T1000 (cell line): ENCODE data around the gene BID.

Experiments
- DNase-seq: peaks from one replicate; lab custom pipeline; 2025; ENCODE audit warnings: mixed read lengths; lab: John Stamatoyannopoulos, UW

The BID gene

DNA sequence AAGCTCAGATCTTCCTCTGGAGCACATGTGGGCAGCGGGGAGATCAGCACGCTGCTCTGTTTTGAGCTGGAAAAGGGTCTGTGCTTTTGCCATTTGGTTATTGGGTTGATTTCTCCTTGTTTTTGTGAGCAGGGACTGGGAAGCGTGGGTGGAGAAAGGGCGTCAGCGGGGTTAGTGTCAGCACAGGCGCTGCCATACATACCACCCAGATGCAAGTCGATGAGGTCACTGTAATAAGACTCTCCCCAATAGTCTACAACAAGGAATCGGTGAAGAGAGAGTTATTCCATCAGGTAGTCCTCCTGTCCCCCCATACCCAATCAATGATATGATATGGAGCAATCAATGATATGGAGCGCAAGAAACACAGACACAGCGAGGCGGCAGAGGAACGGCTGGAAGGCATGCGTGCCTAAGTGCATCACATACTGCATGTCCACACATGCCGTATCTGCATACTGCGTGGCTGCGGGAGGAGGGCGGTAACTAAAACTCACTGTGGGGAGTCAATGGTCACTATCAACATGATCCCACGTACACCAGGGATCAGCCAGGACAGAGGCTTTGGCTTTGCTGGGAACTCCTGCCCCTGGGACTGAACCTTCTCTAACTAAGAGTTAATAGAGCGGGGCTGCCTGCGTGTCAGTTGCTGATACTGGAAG lies 29.5 kb upstream of the BID start:
- no peak for DNase-seq

DNA sequence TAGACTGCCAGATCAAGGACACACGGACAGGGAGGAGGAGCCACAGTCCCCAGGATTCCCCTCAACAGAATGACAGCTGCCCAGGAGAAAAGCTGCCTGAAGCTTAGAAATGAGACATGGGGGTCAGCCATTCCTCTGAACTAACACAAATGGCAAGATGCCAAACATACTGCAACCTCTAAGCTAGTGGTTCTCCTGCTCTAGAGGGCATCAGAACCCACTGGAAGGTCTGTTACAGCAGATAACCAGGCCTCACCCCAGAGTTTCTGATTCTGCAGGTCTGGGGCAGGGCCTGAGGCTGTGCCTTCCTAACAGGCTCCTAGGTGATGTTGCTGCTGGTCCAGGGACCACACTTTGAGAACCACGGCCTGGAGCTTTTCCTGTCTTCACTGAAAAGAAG lies 28.6 kb upstream of the BID start:
- DNase-seq: no peak

DNA sequence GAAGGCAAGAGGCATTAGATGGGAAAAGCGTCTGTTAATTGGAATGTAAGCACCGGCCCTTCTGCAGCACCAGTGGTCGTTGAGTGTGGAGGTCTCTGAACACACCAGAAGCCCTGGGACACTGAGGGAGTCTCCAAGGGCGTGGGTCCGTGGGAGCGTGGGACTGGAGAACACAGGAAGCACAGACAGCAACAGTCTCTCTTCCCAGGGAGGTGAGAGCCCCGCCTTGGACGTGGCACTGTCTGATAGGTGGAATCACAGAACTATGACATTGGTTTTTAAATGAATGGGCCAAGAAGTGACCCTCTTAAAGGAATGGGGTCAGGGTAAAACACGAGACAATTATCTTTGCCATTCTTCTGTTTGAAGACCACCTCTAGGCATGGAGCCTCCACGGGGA lies 28.1 kb upstream of the BID start:
- no peak for DNase-seq

DNA sequence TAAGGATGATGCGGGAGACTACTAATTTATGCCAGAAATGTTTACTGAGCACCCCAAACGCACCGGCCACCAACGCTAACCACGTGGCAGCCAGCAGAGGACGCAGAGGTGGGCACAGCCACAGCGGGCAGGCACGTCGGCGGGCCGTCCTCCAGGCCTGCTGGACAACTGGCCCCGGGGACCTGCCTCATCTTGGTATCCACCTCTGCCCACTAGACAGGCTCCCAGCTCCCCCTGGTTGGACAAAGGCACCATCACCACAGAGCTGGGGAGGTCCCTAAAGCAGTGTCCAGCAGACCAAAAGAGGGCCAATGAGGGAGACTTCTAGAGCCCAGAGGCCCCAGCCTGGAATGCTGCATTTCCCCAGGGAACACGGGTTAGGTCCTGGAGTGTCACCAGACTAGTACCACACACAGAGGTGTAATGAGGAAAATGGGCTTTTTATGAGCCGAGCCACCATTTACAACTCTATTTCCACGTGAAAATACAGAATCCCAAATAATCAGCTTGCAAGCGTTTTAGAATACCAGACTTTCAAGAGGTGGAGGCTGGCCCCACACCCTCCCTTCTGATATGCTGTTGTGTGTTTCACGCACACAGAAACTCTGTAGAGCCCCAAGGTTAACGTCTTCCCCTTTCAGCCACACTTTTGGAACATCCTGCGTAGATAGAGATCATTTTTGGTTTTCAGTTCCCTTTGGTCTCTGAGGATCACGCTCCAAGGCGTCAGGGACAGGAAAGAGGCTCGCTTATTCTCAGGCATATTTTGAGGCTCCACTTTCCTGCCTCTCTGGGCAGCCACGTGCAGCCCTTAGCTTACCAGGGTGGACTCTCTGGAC lies 23.7 kb upstream of the BID start:
- no peak for DNase-seq

DNA sequence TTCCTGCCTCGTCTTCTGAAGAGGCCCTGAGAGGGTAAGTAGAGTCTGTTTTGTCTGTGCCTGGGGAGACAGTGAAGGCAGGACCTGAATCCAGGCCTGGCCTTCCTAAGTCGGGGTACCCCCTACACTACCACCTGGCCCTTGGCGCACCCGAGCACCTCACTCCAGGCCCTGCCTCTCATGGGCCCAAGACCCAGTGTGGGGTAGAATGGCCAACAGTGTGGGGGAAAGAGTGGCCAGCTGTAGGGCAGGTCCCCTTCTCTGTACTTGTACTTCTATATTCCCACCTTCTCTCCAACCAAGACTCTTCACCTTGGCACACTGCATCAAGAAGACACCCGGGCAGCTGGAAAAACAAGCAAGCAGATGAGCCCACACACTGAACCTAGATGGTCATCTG lies 22.4 kb upstream of the BID start:
- no peak for DNase-seq

DNA sequence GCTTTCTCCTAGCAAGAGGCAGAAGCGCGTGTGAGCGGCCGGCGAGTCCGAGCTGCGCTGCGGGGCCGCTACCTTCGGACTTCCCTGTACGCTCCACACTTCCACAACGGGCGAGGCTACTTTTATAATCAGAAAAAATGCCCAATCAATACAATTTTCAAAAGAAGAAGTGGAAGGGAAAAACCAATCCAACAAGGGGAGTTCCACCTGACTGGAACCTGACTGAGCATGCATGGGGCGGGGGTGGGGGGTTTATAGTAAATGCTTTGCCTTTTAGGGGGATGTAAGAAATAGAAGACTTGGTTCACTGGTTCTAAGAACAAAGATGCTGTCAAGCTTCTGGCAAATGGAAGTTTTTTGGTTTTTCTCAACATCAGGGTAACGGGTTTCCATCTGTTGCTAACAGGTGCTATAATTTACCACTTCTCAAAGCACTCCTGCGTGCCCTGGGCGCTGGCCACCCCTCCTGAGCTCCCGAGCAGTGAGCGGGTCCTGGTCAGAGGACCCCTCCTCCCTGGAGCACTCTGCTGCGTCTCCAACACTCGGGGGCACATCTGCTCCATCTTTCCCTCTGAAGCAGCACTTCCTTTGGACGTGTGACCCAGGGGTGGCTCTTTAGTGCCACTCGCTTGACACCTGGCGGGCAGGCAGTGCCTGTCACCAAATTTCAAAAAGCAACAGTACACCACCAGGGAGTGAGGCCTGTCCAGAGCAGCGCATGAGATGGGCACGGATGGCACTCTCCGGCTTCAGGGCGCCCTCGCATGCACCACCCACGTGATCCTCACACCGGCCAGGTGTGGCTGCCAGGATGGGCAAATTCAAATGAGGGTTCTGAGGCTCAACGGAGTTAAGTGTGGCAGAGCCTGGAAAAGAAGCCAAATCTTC lies 21.6 kb upstream of the BID start:
- no peak for DNase-seq

DNA sequence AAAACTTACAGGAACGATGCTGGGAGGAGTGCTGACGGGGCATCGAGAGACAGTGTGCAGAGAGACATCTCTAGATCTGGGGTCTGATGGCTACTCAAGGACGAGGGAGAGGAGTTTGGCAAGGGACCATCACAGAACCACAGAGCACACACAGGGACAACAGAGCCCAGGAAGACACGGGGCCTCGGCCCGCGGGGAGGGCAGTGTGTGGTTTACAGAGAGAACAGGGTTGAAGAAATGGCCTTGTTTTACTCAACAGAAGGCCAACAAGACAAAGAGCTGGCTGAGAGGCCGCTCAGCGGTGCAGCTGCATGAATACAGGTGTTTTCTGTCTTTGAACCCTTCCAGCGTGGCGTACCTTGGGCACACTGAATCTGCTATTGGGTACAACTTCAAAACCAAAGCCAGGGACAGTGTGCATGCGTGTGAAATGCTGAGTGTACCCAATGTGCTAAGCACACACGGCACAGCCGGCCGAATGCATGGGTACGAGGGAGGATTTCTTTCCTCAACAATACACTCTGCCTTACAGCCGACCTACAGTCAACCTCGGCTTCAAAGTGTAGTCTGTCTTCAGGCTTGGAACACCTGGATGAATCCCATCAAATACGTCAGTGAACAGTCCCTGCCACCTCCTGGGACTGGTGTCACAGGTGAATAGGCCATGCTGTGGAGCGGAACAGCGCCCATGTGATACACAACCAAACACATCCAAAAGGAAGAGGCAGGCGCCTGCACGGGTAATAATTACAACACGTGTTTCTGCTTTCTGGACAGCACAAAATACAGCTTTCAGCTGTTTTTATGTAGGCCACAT lies 20.7 kb upstream of the BID start:
- no peak for DNase-seq

DNA sequence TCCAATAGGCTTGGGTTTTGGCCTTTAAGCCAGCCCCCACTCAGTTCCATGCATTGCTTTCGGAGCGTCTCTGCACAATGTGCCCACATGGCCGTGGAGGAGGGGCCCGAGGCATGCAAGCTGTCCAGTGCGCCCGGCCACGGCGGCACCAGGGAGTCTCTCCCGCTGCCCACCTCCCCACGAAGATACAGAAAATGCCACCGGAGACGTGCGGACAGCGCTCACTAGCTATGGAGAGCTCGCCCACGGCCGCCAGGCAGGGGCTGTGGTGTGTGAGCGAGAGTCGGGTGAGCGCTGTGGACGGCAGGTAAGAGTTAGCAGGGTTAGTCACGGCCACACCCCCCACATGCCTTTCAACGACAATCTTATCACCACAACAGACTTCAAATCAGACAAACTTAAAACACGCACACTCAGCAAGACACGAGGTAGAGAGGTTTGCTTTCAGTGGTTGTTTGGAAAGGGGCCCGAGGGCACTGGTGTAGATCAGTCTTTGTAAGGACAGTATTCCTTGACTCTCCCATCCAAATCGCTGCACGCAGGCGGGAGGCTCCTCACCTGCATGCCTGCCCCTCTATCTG lies 18.7 kb upstream of the BID start:
- no peak for DNase-seq

DNA sequence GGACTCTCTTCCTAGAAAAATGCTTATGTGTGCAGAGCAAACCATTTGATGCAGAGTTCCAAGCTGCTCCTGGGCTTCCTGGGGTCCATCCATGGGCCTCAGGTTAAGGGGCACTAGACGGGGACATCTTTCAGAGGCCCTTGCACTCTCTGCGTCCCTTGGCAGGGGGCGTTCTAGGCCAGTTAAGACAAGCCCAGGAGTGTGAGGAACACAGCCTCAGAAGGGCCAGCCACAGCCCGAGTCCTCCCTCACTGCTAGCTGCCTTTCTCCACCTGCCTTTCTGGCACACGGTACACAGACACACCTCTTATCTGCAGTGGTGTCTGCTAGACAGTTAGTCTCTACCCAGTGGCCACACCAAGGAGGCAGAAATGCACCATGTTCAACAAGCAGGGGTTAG lies 18.0 kb upstream of the BID start:
- DNase-seq: no peak

DNA sequence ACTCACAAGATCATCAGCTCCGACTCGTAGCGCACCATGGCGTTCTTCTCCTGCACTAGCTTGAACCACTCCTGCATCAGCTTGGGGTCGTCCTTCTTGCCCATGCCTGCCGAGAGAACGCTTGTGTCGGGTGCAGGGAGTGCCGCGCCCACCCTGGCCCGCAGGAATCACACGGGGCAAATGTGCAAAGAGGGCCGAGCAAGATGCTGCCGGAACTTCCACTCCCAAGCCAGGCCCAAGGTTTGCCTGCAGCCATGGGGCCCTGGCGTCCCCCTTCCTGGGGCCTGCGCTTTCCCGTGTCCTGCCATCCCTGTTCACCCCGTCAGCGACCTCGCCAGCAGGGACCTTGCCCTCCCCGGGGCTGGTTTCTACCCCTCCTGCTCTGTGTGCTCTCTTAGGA lies 16.9 kb upstream of the BID start:
- no peak for DNase-seq

DNA sequence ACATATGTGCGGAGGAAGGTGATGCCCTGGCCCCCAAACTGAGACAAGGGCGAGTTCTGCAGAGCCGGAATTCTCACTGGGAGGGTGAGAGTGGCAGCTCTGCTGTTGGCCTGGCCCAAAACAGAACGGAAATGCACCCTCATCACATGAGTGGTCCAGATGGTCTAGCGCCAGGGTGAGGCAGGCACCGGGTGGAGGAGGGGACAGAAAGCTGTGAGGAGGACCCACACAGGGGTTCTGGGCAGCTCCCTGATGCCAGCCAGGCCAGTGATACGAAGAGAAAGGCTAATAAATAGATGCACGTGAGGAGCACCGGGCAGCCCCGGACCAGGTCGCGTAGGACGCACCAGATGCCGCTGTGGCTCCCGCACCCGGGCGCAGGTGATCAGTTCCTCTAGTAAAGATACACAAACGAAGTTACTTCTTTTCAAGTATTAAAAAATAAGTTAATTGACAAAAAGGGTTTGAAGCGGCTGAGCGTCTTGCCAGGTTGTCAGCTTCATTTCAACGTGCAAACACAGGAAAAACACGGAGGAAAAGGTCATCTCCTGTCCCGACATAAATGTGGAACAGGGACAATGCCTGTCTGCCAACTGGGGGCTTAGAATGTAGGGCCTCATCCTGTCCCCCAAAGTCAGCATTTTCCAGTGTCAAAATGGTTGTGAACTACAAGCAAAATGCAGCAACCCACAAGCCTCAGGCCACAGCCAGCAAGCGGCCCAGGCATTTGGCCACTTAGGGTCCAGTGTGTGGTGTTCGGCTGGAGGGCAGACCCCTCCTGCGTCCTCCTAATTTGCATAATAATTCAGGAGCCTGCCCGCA lies 15.3 kb upstream of the BID start:
- DNase-seq: no peak

DNA sequence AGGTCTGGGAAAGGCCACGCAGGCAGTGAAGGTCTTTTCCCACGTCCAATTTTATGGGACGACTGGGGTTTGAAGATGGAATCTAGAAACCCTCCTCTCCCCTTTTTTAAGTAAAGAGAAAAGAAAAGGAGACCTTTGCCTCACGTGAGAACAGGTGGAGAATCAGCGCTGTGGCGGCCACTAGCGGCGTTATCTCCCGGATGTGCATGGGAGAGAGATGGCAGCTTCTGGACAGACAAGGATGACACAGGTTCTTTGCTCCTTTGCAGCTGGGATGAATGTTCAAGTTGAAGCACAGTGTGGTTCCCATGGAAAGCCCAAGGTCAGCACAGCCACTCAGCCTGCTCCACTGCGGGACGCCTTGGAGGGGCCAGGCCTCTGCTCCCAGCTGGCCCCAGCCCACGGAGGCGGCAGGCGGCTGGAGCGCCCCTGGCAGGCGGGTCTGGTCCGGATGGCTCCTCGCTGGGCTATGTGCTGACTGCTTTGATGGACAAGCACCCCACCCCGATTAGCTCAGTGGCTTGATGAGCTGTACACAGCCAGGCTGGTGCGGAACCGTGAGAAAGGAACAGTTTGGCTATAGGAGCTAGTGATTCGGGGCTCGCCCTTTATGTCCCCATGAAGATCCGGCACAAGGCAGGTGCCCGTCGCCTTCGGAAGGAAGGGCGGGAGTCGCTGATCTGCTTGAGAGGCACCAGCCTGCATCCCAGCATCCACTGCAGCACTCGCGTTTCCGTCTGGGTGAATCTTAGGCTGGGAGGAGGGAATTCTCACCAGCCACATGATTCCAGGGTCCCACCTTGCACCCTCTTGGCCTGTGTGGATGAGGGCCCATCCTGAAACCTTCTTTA lies 14.5 kb upstream of the BID start:
- DNase-seq: no peak

DNA sequence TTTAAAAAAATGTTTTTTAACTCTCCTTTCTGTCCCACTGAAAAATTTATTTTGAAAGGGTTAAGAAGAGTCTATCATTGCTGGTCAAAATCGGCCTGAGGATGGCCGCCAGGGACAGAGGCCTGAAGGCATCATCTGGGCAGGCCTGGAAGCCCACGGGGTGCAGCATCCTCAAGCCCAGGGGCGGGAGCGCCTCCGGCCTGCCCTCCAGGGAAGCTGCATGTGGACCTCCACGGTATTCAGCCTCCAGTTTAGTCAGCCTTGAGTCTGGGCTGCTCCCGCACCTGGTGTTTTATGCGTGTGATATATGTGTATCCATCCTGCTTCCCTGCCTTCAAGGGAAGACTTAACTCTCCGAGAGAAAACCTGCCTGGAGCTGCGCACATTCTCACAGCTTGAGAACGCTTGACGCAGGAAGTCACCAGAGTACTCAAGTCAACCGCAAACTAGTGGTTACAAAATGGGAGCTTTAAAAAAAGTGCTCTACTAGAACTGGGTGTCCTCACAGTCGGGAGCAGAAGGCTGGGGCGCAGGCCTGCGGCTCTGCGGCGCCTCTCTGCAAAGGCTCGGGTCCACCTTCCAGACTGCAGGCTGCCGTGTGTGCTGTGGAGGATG lies 13.6 kb upstream of the BID start:
- DNase-seq: no peak

DNA sequence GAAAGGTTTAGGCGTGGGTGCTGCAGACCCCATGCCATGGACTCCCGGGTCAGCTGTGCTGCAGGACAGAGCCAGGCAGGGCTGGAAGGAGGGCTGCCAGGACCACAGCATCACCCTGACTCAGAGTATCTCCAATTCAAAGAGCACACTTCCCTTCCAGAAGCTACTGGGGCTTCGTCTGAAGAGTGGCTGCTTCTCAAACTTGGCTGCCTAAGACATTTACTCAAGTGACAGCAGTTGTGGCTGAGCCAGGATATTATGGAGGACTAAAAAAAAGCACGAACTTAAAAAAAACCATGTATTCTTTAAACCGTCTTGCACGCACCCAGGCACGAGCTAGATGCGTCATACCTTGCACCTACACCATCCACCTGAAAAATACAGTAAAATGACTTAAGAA lies 13.0 kb upstream of the BID start:
- DNase-seq: no peak

DNA sequence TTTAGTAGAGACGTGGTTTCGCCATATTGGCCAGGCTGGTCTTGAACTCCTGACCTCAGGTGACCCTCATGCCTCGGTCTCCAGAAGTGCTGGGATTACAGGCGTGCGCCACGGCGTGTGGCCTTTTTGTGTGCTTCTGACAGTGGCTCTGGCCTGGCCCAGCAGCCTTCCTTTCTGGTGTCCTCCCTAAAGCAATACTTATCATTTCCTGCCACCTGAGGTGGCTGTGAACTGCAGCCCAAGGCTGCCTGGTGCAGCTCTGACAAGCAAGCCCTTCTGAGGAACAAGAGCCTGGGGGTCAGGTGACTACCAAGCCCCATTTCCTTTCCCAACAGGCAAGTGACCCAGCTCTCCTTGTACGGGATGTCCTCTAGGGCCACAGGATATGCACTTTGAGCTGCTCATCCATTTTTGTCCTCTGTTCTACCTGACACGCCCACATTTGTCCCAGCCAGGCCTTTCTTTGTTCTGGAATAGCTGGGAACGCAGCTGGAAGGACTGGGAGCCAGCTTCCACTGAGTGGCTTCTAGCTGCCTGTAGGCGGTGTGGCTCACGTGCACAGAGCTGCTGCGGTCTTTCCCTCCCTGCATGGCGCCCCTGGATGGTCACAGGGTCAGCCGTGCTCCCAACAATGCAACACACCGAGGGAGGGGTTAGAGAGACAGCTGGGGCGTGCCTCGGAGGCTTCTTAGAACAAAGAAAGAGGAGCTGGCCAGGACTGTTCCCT lies 12.3 kb upstream of the BID start:
- DNase-seq: no peak

DNA sequence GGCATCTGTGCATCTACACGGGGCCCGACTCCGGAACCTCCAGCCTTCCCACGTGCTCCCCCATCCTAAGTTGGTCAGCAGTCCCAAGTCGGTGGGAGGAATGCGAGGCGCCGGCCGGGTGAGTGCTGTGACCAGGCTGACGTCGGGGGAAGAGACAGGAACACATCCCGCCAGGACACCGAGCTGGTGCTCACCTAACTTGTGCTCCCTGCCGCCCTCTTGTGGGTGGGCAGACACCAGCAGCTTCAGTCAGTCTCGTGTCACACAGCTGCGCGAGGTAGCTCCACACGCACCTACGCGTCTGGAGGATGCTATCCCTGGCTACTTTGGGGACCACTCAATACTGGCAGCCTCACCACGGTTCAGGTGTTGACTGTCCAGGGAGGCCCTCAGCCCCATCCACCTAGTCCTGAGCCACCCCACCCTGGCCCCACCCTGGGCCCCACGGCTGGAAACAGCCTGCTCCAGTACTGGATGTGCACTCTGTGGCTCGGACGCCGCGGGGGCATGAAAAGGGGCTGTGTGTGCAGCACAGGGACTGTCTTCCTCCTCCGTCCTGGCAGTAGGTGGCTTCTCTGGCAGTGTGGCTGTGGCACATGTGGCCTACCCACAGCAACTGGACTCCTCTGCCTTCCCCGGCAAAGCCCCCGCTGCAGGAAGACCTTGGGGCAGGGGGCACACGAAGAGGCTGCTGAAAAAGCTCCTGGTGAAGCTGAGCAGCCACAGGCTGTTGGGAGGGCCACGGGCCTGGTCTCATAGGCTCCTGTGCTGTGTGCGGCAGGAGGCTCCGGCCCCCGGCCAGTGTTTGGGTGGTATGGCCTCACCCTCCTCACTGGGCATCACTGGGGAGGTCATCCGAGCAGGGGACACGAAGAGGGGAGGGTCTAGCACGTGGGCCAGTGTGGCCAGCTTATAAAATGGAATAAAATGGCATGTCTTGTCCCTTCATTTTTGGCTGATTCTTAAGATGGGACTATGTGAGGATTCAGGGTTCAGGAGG lies 11.2 kb upstream of the BID start:
- DNase-seq: no peak

DNA sequence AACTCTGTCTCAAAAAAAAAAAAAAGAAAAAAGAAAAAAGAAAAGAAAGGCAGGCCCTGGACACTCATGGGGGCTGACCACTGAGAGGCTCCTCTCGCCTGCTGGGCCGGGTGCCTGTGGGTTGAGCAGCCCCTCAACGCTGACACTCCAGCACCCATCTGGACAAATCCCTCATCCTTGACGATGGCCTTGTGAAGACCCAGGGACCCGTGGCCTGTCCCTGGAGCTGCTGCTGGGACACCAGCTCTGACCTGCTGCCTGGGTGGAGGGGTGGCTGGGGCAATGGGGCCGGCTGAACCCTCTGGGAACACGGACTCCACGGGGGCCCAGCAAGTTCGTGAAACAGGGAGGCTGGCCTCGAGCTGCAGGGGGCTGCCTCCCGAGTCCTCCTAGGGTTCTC lies 10.5 kb upstream of the BID start:
- no peak for DNase-seq
